GM12878 (cell line): ENCODE results near the gene GMIP. TPM values are rescaled to one million over a fixed set of nuclear protein-coding genes. Genes with fewer than 3 reads are reported as not detected.
A peak's percentile ranks its signal among the peaks of the same experiment; 100 is the strongest.

Source experiments
- ATAC-seq: fragments of 200-7000 bp; cut with Tn5 transposase; 3 replicates; pipeline ENCODE4 v1.9.1; 2020; ENCODE audit warnings: mild to moderate bottlenecking, moderate library complexity
- BruUV-seq: library from RNA; stranded (reverse); fragments of 400-500 nt; replicated peaks from 2 replicates; lab custom pipeline; 2021; lab: Mats Ljungman, UMichigan
- CTCF ChIA-PET: fragments of 300-600 bp; sonication (Branson Sonifier 250); formaldehyde crosslinking; extraction: SDS; loops from one replicate; lab custom pipeline; 2021; ENCODE audit warnings: inconsistent platforms; lab: Yijun Ruan, JAX
- POLR2A ChIA-PET: fragments of 350-600 bp; formaldehyde crosslinking; extraction: SDS; loops from one replicate; lab custom pipeline; 2021; ENCODE audit warnings: inconsistent platforms; lab: Charles Lee
- RAD21 ChIA-PET: fragments of 300-600 bp; sonication (Branson Sonifier 250); formaldehyde crosslinking; loops from one replicate; lab custom pipeline; 2023; ENCODE audit warnings: antibody characterized with exemption; ENCODE audit not compliant: unreplicated experiment; lab: Charles Lee
- SMC1A ChIA-PET: fragments of 300-600 bp; sonication (Branson Sonifier 250); formaldehyde crosslinking; loops from one replicate; lab custom pipeline; 2023; ENCODE audit not compliant: unreplicated experiment, uncharacterized antibody; lab: Charles Lee
- DNase-seq: peaks from one replicate; pipeline ENCODE4 v3.0.0-alpha.2; 2011; ENCODE audit warnings: low read depth, low spot score
- FAIRE-seq: peaks from 3 replicates; lab custom pipeline; 2011; peaks lifted over from hg19 to GRCh38; lab: Jason Lieb, UNC
- H2AFZ ChIP-seq: 2 replicates; pipeline ENCODE4 v1.6.0; 2011; ENCODE audit warnings: low read depth, low read length, control low read depth; ENCODE audit not compliant: control insufficient read depth
- H3K27ac ChIP-seq: 2 replicates; pipeline ENCODE4 v1.5.1; 2011; ENCODE audit warnings: control low read depth; ENCODE audit not compliant: control insufficient read depth, insufficient read depth
- H3K27me3 ChIP-seq, 2 experiments: replicated peaks in 1 of 2; 2 replicates each; pipeline versions ENCODE4 v1.6.0 to v1.6.1; 2011; ENCODE audit warnings: low read length in 1 of 2; ENCODE audit not compliant: control insufficient read depth in 2 of 2, insufficient read depth in 2 of 2
- H3K36me3 ChIP-seq, 2 experiments: 2 replicates each; pipeline ENCODE4 v1.5.1; 2011; ENCODE audit warnings: low read length in 1 of 2; ENCODE audit not compliant: control insufficient read depth in 2 of 2, insufficient read depth in 2 of 2
- H3K4me1 ChIP-seq: 2 replicates; pipeline ENCODE4 v1.6.1; 2011; ENCODE audit warnings: mild to moderate bottlenecking, low read length, moderate library complexity, mixed read lengths; ENCODE audit not compliant: control insufficient read depth, insufficient read depth
- H3K4me2 ChIP-seq: 2 replicates; pipeline ENCODE4 v1.6.0; 2011; ENCODE audit warnings: control low read depth; ENCODE audit not compliant: control insufficient read depth, insufficient read depth
- H3K4me3 ChIP-seq: fragments of 200-600 bp; sonication (generic); 2 replicates; pipeline ENCODE4 v1.5.1; 2016
- H3K79me2 ChIP-seq: 2 replicates; pipeline ENCODE4 v1.6.0; 2011; ENCODE audit warnings: low read length; ENCODE audit not compliant: control insufficient read depth, insufficient read depth
- H3K9ac ChIP-seq: 2 replicates; pipeline ENCODE4 v1.8.0; 2011; ENCODE audit warnings: low read length, control low read depth, mixed read lengths; ENCODE audit not compliant: control insufficient read depth, insufficient read depth
- H3K9me3 ChIP-seq: replicated peaks from 3 replicates; pipeline ENCODE4 v1.5.1; 2011; ENCODE audit warnings: mild to moderate bottlenecking, low read length; ENCODE audit not compliant: control insufficient read depth, insufficient read depth
- H4K20me1 ChIP-seq: 2 replicates; pipeline ENCODE4 v1.6.0; 2011; ENCODE audit not compliant: control insufficient read depth, insufficient read depth
- ETV6 ChIP-seq, 2 experiments: fragments of 450-650 bp in 1 of 2; IDR thresholded peaks in 1 of 2; conservative IDR thresholded peaks in 1 of 2; 2 replicates each; pipeline ENCODE4 v1.6.1; 2014; ENCODE audit warnings: antibody characterized with exemption in 1 of 2, borderline replicate concordance in 1 of 2, low read depth in 1 of 2, mild to moderate bottlenecking in 1 of 2, moderate library complexity in 1 of 2
- GABPA ChIP-seq: IDR thresholded peaks from 2 replicates; pipeline ENCODE4 v1.6.1; 2014; ENCODE audit warnings: antibody characterized with exemption, low read depth, mild to moderate bottlenecking, inconsistent platforms
- JUNB ChIP-seq: IDR thresholded peaks from 2 replicates; pipeline ENCODE4 v1.6.1; 2016; ENCODE audit warnings: antibody characterized with exemption, mild to moderate bottlenecking
- YY1 ChIP-seq: IDR thresholded peaks from 2 replicates; pipeline ENCODE4 v1.6.1; 2011; ENCODE audit warnings: low read depth, mild to moderate bottlenecking, low read length
- ZBED1 ChIP-seq: IDR thresholded peaks from 2 replicates; pipeline ENCODE4 v1.6.1; 2016; ENCODE audit warnings: borderline replicate concordance
- WGBS: methylation state at CpG from one replicate; pipeline ENCODE4 v1.1.6; 2016; ENCODE audit warnings: low lambda C conversion rate; ENCODE audit not compliant: insufficient replicate concordance, insufficient coverage; ENCODE audit errors: missing lambda C conversion rate; 5-methylcytosine and 5-hydroxymethylcytosine counted together
- in situ Hi-C: fragments of 300-500 bp; cut with MboI; formaldehyde crosslinking; loops from 9 replicates; pipeline ENCODE4 v1.14.3; 2018; ENCODE audit warnings: mixed read lengths
- intact Hi-C: fragments of 100-400 bp; cut with micrococcal nuclease; formaldehyde crosslinking; loops from one replicate; pipeline ENCODE4 v1.14.2; 2022; ENCODE audit not compliant: unreplicated experiment
- polyA plus RNA-seq, 11 experiments: library from polyadenylated mRNA; depleted of rRNA in 4 of 11; unstranded in 6 of 11; stranded (reverse) in 5 of 11; fragments of >200 nt; fragmentation: Nextera tagmentation in 4 of 11; fragmentation: Illumina TruSeq in 1 of 11; extraction: Ambion mirVana in 4 of 11; extraction: Trizol in 1 of 11; gene quantifications; 1 replicate in 1 of 11; 2 replicates in 10 of 11; pipeline versions ENCODE4 v1.2.1 to v1.2.3, GENCODE V29; 2011 to 2016; ENCODE audit warnings: inconsistent platforms in 2 of 11, missing spikeins in 2 of 11, low read depth in 1 of 11
- total RNA-seq, 4 experiments: library from RNA; depleted of rRNA in 3 of 4; stranded (reverse); fragments of >200 nt in 3 of 4; fragmentation: Illumina TruSeq in 1 of 4; extraction: Trizol in 1 of 4; gene quantifications; 2 replicates each; pipeline versions ENCODE4 v1.2.1 to v1.2.3, GENCODE V29; 2013 to 2021

Gene GMIP
- total and polyA plus RNA-seq, 10 of the 15 experiments (the other 5 are each of a cell fraction or from before 2014, with no cell fraction given), result 1.5 to 63.5 (median 22.3) TPM

GRCh38 chr19:19606021-19606420 is 37.4 kb downstream of the GMIP start:
- ChIA-PET SMC1A (interaction anchor here (0.7 to 2.0 kb wide), 2 partner anchors 15 to 74 kb away, joined by 4 to 5 read pairs; no protein-coding TSS in a partner anchor), POLR2A (interaction anchor here (0.6 to 1.5 kb wide), 6 partner anchors 7 to 768 kb away, joined by 3 to 5 read pairs (median 4); no protein-coding TSS in a partner anchor), RAD21 (interaction anchor here (0.8 to 1.8 kb wide), 3 partner anchors 11 to 74 kb away, joined by 3 to 5 read pairs (median 4); no protein-coding TSS in a partner anchor), CTCF (interaction anchor here (1.2 to 2.2 kb wide), 5 partner anchors 8 to 74 kb away, joined by 3 to 7 read pairs (median 4); no protein-coding TSS in a partner anchor)
- intact Hi-C loops, result no loop called here
- H3K9me3 ChIP-seq, result no peaks in the 10 kb centered on the region
- no peak overlapping the region for H3K4me2 ChIP-seq
- WGBS, result 69% methylated on average over 1 of the region's 1 CpG
- H3K9ac ChIP-seq, result no peak overlapping the region
- no peak overlapping the region for H2AFZ ChIP-seq
- H3K4me3 ChIP-seq, result no peak overlapping the region
- H3K36me3 ChIP-seq, result peaks cover 0 to 3% of the 10 kb centered on the region in 2 experiments; a peak in 2 of 4 replicates
- peak; percentile 64 for ATAC-seq
- H3K4me1 ChIP-seq, result peaks cover 14% of the 10 kb centered on the region
- no peak for FAIRE-seq
- H4K20me1 ChIP-seq, result no peaks in the 10 kb centered on the region
- DNase-seq, result no peak
- BruUV-seq, result no TSS peak
- in situ Hi-C loops, result no loop called here
- H3K79me2 ChIP-seq, result peaks cover 1% of the 10 kb centered on the region
- H3K27ac ChIP-seq, result peak overlapping the region; percentile 35; the same call in 1 of the 2 replicates
- peak; percentile 44; the same call in 1 of the 2 replicates for TF ChIP-seq JUNB
- TF ChIP-seq GABPA, result no peak
- TF ChIP-seq ZBED1, result 0 out of 2 replicates have a peak, but pooled peaks have one; percentile 40
- TF ChIP-seq YY1, result no peak
- peak in 1 of 2 experiments; percentile 28; a peak in 1 of 4 replicates for TF ChIP-seq ETV6 (conservative IDR thresholded peaks at IDR 0.05 in 1 of 2, IDR thresholded peaks at IDR 0.05 in 1 of 2; ENCODE audit: borderline replicate concordance in 1 of 2, low read depth in 1 of 2)
- TF ChIP-seq, all 136 proteins: peak for 3
- no peaks in the 10 kb centered on the region for H3K27me3 ChIP-seq
